OCI-M2 (cell line): ENCODE data around the gene TSSC4.

Source experiments
- DNase-seq: peaks from one replicate; lab custom pipeline; 2025; ENCODE audit not compliant: unreplicated experiment; lab: John Stamatoyannopoulos, UW

Gene TSSC4

DNA sequence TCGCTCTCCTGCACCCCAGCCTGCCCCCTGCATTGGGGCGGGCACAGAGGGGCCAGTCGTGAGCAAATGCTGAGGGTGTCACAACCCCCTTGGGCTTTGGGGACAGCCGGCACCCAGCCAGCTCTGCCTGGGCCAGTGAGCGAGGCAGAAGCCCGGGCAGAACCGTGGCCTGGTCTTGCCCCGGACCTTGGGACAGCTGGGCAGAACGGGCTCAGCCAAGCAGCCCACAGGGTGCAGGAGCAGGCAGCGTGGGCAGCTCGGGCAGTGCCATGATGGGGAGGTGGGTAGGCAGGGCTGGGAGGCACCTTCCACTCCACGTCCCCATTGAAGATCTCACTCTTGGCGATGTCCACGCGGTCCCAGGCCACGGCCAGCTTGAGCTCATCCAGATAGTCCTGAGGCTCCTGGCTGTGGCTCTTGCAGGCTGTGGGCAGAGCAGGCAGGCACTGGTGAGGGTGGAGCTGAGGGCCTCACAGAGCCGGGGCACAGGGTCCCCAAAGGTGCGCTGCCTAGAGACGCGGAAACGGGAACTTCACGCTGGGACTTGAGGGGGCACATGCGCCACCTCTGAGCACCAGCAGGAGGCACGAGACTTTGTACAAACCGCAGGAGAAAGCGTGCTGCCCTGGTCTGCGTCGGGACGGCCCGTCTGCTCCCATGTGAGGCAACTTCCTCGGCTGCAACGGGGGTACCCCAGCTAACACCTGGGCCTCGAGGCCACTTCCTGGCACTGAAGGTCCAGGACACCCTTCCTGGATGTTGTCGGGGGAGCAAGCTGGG is 15.2 kb downstream of the TSSC4 start:
- no peak for DNase-seq

- no peak for DNase-seq
Observed at GRCh38 chr11:2416765-2417164, 16.2 kb downstream of the TSSC4 start.

DNA sequence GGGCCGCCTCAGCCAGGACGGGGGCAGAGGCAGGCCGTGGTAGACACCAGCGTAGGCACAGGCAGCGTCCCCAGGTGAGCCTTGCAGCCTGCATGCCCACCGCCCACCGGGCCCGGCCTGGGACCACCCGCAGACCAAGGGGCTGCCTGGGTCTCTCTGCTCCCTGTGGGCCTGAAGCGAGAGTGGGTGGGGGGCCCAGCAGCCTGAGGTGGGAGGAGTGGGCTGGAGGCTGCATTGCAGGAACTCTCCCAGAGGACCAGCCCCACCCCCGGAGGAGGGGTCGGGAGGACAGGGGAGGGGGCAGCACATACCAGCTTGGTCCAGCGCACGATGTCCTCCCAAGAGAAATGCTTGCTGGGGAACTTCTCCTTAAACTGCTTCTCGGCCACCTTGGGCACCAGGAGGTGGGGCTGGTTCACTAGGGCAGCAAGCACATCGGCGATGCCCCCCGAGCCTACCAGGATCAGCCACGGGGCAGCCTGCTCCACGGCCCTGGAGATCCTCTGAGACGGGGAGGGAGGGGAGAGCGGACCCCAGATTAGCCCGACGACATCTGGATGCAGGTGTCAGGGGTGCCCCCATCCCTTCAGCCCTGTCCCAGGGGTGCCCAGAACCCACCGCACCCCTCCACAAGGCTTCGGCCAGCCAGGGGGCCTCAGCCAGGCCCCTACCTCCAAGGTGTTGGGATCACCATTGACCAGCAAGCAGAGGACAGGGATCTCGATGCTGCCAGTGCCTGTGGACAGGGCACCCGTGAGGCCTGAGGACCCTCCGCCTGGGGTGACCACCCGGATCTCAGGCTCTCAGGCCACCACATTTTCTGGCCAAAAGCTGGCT is 17.5 kb downstream of the TSSC4 start:
- DNase-seq = no peak

GRCh38 chr11:2418693-2419360 is 18.3 kb downstream of the TSSC4 start:
- no peak for DNase-seq

DNA sequence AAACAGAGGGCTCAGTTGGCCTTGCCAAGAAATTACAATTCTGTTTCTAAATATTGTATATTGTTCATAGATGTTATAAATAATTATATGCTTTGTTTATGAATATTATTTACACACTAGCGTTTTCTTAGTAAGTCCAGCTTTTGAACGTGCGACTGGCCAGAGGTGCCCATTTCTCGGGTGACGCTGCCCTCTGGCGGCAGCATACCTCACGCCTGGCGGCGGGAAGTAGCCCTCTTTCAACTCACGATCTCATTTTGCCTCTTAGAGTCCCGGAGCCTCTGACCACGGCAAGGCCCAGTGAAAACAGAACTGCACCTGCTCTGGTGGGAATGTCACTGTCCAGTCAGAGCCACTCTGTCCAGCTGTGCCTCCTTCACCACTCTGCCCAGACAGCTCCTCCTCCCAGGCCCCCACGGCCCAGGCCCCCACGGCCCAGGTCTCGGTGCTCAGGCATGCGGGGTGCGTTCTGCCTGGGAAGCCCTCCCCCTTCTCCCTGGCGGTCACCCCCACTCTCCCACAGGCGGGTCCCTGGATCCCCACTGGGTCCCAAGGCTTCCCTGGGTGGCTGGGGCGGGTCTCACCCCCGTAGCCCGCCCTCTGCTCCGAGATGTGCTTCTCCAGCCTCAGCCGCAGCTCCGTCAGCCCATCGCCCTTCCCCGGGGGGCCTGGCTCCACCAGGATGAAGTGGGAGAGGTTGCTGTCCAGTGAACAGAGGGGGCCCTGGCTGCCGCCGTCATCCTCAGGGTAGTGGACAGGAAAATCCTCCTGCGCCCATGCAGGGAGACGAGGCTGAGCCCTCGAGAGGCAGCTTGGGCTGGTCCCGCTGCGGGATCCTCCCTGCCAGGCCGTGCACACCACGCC is 19.3 kb downstream of the TSSC4 start:
- no peak for DNase-seq

DNA sequence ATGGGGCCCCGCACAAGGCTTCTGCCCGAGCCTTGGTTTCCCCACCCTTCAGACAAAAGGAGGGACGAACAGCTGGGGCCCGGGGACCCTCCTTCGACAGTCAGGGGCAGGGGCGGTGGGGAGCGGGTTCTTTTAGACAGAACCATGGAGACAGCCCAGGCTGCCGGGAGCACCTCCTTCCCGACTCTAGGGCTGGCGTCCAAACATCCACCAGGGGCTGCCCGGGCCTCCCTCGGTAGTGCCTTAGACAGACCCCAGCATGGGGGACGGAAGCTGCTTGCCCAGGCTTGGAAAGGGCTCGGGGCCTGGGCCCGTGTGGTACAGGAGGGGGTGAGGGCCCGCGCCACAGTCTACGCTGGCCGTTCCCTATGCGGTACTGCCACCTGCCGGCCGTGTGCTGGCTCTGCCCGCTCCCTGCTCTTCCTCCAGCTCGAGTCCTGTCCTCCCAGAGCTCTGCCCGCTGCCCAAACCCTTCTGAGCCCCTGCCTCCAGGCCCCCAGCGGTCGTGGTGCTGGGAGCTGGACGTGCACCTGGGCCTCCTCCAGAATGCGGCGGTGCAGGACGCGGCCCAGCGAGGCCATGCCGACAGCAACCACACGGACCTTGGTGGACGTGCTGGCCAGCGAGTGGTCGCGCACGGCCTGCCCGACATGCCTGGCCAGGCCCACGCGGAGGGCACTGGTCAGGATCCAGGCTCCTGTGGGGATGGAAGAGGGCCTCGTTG is 20.1 kb downstream of the TSSC4 start:
- DNase-seq = peak; percentile 5

DNA sequence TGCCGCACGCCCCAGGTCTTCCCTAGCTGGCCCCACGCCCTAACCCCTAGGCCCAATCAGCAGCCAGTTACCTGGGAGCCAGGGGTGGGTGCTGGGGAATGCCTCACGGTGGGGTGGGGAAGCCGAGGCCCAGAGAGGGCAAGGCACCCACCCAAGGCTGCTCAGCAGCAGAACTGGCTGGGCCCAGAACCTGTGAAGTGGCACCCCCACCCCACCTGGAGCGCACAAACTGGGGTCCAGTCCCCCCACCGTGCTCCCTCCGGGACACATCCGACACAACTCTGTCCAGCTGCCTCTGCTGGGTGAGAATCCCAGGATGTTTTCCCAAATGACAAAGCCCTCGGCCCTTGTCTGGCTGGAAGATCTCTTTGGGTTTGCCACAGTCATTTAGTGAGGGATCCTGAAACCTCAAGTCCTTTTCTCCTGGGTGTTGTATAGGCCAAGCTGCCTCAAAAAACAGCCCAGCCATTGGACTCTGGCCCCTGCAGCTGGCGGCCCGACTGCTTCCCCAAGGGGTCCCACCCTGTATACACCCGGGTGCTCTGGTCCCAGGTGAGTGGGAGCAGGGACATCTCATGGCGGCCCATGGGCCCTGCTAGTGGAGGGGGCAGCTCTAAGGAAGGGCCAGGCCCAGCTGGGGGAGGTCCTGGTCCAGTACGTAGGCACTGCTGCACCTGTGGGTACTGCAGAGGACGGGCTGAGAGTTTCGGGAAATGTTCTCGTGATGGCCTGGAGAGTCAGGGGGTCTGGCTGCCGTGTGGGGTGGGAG is 20.9 kb downstream of the TSSC4 start:
- DNase-seq = no peak

DNA sequence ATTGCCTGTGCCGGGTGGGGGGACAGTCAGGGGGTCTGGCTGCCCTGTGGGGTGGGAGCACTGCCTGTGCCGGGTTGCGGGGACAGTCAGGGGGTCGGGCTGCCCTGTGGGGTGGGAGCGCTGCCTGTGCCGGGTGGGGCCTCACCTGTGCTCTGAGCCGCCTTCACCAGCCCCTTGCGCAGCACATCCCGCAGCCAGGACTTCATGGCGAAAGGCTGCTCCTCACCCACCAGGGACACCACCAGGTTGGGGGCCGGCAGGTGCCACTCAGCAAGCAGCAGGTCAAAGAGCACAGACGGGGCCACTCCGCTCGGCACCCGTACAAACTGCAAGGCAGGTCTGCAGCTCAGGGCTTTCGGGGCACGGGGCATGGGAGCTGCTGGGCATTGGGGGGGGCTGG is 21.4 kb downstream of the TSSC4 start:
- DNase-seq = no peak

DNA sequence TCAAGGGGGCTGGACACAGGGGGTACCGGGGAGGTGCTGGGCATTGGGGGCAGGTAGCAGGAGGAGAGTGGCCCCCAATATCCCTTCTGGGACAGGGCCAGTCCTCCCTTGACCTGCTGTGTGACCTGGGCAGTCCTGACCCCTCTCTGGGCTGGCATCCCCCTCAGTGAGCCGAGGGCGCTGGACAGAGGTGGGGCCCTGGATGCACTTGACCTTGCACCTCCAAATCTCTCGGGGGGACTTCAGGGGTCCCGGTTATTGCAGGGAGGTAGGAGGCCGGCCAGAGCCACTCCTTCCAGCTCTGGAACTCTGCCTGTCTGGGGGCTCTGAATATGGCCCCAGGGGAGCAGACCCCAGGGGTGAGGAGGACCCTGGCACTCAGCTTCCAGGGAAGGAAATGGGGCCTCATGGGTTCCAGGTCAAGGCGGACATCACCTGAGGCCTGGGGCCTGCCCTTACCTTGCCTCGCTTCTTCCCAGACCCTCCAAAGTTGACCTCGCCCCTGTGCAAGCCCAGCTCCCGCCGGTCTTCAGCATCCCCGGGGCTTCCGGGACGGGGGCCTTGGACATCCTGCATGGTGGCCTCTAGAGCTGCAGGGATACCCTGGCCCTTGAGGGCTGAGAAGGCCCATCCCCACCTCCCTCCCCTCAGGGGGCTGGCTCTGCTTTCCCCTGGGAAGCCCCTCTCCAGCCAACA is 22.1 kb downstream of the TSSC4 start:
- DNase-seq = no peak

DNA sequence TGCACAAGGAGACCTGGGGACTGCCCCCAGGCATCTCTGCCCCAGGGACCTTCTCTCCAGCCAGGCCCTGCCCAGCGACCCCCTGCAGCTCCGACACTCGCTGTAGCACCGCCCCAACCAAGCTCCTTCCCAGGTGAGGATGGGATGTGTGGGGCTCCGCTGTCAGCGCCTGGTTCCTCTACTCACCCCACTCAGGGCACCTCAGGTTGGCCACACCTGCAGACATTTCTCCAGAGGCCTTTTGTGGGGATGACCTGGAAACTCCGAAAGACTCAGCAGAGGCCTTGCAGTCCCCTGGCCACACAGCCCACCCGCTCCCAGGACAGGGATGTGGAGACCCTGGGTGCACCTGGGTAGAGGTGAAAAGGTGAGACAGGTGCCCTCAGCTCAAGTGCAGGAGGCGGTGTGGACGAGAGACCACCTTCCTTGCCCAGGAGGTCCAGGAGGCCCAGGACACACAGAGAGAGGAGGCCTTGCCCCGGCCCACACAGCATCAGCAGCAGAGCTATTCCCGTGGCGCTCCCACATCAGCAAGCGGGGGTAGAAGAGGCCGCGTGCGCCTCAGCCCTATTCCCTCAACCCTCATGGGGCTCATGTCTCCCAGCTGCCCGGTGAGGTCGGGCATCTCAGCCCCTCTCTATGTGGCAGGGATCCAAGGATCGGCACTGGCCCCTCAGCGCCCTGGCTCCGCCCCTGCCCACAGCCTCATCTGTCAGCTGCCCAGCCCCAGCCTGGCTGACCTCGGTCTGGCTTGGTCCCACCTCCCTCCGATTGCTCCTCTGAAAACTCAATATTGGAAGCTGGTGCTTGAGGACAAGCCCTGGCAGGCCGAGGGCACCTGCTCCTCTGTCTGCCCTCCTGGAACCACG is 22.8 kb downstream of the TSSC4 start:
- DNase-seq = no peak

- DNase-seq = no peak
Observed at GRCh38 chr11:2424811-2425495, 24.4 kb downstream of the TSSC4 start.

- DNase-seq = no peak
Observed at GRCh38 chr11:2425506-2425905, 25.0 kb downstream of the TSSC4 start.

DNA sequence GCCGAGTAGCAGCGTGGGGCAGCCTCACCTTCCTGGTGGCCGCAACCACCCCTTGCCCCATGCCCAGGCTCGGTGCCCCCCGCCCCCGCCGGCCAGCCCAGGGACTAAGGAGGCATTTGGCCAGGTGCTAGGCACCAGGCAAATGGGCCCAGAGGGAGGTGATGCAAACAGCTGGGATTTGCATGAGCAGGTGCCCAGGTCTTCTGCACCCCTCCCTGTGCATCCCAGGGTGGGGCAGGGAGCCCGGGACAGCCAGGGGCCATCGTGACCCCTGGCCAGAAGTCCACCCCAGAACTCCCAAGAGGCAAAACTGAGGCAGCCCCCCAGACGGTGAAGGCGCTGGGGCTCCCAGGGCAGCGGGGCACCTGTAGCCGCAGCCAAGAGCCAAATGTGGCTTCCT is 25.7 kb downstream of the TSSC4 start:
- DNase-seq = no peak

DNA sequence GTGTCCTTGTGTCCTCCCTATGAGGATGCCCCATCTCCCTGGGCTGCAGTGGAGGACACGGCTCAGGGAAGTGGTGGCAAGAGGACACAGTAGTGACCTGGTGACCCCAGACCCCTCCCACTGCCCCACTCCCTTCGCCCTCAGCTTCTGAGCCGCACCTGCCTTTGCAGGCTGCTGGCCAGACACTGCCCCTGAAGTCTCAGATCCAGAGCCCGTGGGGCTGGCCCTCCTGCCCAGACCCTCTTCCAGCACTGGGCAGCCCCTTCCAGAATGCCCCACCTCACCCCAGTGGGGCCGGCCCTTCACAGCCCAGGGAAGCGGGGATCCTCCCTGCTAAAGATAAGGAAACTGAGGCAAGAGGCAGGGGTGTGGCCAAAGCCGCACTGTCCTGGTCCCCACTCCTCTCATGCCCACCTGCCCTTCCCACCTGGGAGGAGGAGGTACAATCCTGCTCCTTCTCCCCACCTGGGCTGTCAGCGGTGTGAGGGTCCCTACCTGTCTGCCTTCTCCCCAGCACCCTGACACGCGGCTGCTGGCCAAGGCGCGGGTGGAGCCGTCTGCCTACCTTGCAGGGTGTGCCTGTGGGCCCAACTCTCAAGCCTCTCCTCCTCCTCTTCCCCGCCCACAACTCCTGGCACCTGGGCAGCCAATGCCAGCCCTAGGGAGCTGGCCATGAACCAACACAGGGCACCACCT is 26.4 kb downstream of the TSSC4 start:
- DNase-seq = no peak

GRCh38 chr11:2427721-2428321 is 27.3 kb downstream of the TSSC4 start:
- no peak for DNase-seq

DNA sequence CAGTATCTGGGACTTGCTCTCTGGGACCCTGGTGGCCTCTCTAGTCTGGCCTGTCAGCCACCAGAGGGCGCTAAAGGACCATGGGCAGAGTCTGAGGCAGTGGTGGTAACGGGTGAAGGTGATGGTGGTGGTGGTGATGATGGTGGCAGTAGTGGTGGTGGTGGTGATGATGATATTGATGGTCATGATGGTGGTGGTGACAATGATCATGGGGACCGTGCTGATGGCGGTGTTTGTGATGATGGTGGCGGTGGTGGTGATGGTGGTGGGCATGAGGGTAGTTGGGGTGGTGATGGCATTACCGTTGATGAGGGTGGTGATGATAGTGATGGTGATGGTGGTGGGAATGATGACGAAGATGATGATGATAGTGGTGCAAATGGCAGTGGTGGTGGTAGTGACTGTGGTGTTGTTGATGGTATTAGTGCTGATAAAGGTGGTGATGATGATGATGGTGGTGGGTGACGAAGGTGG is 27.8 kb downstream of the TSSC4 start:
- DNase-seq = no peak
